GM12872 (cell line): ENCODE results near the gene TMEM161A.

ENCODE experiments used
- CTCF ChIP-seq: IDR thresholded peaks from 3 replicates; pipeline ENCODE4 v1.5.1; 2011; ENCODE audit warnings: low read depth, mild to moderate bottlenecking, low read length, moderate library complexity; ENCODE audit not compliant: insufficient read depth

TMEM161A gene

GRCh38 chr19:19094513-19094912 is 43.8 kb downstream of the TMEM161A start:
- no peak for TF ChIP-seq CTCF

GRCh38 chr19:19087676-19088075 is 50.6 kb downstream of the TMEM161A start:
- no peak for TF ChIP-seq CTCF

GRCh38 chr19:19083413-19084178 is 54.7 kb downstream of the TMEM161A start:
- TF ChIP-seq CTCF = no peak

- TF ChIP-seq CTCF = no peak
Measured at GRCh38 chr19:19081642-19082151, 56.6 kb downstream of the TMEM161A start.

- no peak for TF ChIP-seq CTCF
Measured at GRCh38 chr19:19079571-19079970, 58.7 kb downstream of the TMEM161A start.

GRCh38 chr19:19078801-19079200 is 59.5 kb downstream of the TMEM161A start:
- no peak for TF ChIP-seq CTCF

GRCh38 chr19:19077103-19077502 is 61.2 kb downstream of the TMEM161A start:
- no peak for TF ChIP-seq CTCF
